H1 (cell line): Measurements from ENCODE around the gene PLTP. TPM values are rescaled to one million over a fixed set of nuclear protein-coding genes. Genes with fewer than 3 reads are reported as not detected.
A peak's percentile ranks its signal among the peaks of the same experiment; 100 is the strongest.

Source experiments
- ASH2L ChIP-seq: fragments of 200-600, 300-600 bp; sonication (generic); IDR thresholded peaks from one replicate; pipeline ENCODE4 v1.7.1; 2017; ENCODE audit warnings: low read length
- CBX8 ChIP-seq: fragments of 300-800, 300-1000 bp; sonication (generic); IDR thresholded peaks from 2 replicates; pipeline ENCODE4 v1.7.1; 2016; ENCODE audit warnings: low read depth, low read length, borderline replicate concordance
- HDAC2 ChIP-seq, 2 experiments: fragments of 300-600 bp in 1 of 2; sonication (generic) in 1 of 2; IDR thresholded peaks; 2 replicates each; pipeline ENCODE4 v1.6.1; 2011 to 2012; ENCODE audit warnings: low read depth in 2 of 2, low read length in 2 of 2, mild to moderate bottlenecking in 2 of 2, moderate library complexity in 2 of 2, borderline replicate concordance in 1 of 2, inconsistent platforms in 1 of 2
- JUN ChIP-seq: IDR thresholded peaks from 2 replicates; pipeline ENCODE4 v1.6.1; 2011; ENCODE audit warnings: low read depth, mild to moderate bottlenecking, improper control_type of control experiment, low read length
- KDM5A ChIP-seq: fragments of 200-600 bp; IDR thresholded peaks from 2 replicates; pipeline ENCODE4 v1.7.1; 2012; ENCODE audit warnings: mild to moderate bottlenecking, low read length, inconsistent platforms, mixed read lengths
- SIN3A ChIP-seq, 2 experiments: IDR thresholded peaks in 1 of 2; conservative IDR thresholded peaks in 1 of 2; 2 replicates each; pipeline ENCODE4 v1.6.1; 2011 to 2012; ENCODE audit warnings: low read length in 2 of 2, improper control_type of control experiment in 1 of 2, low read depth in 1 of 2, mild to moderate bottlenecking in 1 of 2
- SP4 ChIP-seq: IDR thresholded peaks from 2 replicates; pipeline ENCODE4 v1.6.1; 2012; ENCODE audit warnings: low read length, inconsistent platforms
- TBP ChIP-seq: IDR thresholded peaks from 2 replicates; pipeline ENCODE4 v1.6.1; 2011; ENCODE audit warnings: low read depth, low read length, improper control_type of control experiment
- polyA plus RNA-seq, 7 experiments: library from polyadenylated mRNA; depleted of rRNA in 3 of 7; stranded (reverse) in 5 of 7; unstranded in 2 of 7; fragments of >200 nt in 5 of 7; fragments of 200-250 nt in 2 of 7; gene quantifications; 1 replicate in 5 of 7; 2 replicates in 1 of 7; 4 replicates in 1 of 7; pipeline versions ENCODE4 v1.2.1 to v1.2.3, GENCODE V29; 2011 to 2013; ENCODE audit warnings: missing spikeins in 2 of 7, mixed read lengths in 2 of 7
- total RNA-seq: library from RNA; stranded (reverse); fragmentation: NEBNext Ultra II Directional; extraction: Animal tissue kit (Norgen Biotek cat#: 25700); gene quantifications from 2 replicates; pipeline ENCODE4 v1.2.1, GENCODE V29; 2021
- TF ChIP-seq, protein P1 (sequence below): fragments of 300-600 bp; sonication (generic); IDR thresholded peaks from 2 replicates; pipeline ENCODE4 v1.7.1; 2012; ENCODE audit warnings: low read length, moderate library complexity, mild to moderate bottlenecking, inconsistent platforms; ENCODE audit not compliant: insufficient replicate concordance

PLTP gene
- total and polyA plus RNA-seq, 2 of the 8 experiments (the other 6 are each of a cell fraction or from before 2014, with no cell fraction given): 120 to 194 TPM

DNA sequence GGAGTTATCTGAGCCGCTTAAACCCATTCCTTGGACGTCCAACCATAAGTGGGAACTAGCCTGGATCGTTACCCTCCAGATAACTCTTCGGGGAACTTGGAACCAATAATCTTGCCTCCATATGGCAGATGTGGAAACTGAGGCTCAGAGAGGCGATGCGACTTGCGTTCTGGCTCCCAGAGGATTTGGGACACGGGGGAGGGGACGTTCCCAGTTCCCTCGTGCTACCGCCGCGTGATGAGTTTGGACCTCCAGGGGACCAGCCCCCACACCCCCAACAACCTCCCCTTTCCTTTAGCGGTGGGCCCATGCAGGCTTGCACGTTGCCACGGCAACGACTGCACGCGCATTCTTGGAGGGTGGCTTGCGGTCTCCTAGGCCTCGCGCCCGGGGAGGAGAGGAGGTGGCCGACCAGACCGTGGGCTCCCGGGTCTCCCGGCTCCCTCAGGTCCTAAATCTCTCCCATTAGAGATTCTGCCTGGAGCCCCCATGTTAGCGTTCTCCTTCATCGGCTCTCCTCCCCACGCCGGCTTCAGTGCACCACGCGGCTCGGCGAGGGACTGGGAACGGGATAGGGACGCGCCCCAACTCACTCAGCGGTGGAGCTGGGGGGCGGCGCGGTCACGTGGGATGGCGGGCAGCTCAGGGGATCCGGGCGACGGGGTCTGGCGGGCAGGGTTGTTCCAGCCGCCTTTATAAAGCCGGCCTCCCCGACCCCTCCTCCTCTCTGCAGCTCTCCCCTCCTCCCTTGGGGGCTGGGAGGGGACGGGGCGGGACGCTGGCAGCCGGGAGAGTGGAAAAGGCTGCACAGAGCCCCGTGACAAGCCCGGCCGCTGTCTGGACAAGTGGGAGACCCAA is at the start of gene PLTP (continued):
- TF ChIP-seq SIN3A (conservative IDR thresholded peaks at IDR 0.05 in 1 of 2, IDR thresholded peaks at IDR 0.05 in 1 of 2; ENCODE audit: low read depth in 1 of 2, low read length in 2 of 2): peak in 1 of 2 experiments; percentile 56; a peak in 3 of 4 replicates
- TF ChIP-seq SP4: no peak; the same call in 1 of the 2 replicates
- TF ChIP-seq ASH2L: peak; percentile 25
- TF ChIP-seq CBX8: no peak
- TF ChIP-seq, protein P1, sequence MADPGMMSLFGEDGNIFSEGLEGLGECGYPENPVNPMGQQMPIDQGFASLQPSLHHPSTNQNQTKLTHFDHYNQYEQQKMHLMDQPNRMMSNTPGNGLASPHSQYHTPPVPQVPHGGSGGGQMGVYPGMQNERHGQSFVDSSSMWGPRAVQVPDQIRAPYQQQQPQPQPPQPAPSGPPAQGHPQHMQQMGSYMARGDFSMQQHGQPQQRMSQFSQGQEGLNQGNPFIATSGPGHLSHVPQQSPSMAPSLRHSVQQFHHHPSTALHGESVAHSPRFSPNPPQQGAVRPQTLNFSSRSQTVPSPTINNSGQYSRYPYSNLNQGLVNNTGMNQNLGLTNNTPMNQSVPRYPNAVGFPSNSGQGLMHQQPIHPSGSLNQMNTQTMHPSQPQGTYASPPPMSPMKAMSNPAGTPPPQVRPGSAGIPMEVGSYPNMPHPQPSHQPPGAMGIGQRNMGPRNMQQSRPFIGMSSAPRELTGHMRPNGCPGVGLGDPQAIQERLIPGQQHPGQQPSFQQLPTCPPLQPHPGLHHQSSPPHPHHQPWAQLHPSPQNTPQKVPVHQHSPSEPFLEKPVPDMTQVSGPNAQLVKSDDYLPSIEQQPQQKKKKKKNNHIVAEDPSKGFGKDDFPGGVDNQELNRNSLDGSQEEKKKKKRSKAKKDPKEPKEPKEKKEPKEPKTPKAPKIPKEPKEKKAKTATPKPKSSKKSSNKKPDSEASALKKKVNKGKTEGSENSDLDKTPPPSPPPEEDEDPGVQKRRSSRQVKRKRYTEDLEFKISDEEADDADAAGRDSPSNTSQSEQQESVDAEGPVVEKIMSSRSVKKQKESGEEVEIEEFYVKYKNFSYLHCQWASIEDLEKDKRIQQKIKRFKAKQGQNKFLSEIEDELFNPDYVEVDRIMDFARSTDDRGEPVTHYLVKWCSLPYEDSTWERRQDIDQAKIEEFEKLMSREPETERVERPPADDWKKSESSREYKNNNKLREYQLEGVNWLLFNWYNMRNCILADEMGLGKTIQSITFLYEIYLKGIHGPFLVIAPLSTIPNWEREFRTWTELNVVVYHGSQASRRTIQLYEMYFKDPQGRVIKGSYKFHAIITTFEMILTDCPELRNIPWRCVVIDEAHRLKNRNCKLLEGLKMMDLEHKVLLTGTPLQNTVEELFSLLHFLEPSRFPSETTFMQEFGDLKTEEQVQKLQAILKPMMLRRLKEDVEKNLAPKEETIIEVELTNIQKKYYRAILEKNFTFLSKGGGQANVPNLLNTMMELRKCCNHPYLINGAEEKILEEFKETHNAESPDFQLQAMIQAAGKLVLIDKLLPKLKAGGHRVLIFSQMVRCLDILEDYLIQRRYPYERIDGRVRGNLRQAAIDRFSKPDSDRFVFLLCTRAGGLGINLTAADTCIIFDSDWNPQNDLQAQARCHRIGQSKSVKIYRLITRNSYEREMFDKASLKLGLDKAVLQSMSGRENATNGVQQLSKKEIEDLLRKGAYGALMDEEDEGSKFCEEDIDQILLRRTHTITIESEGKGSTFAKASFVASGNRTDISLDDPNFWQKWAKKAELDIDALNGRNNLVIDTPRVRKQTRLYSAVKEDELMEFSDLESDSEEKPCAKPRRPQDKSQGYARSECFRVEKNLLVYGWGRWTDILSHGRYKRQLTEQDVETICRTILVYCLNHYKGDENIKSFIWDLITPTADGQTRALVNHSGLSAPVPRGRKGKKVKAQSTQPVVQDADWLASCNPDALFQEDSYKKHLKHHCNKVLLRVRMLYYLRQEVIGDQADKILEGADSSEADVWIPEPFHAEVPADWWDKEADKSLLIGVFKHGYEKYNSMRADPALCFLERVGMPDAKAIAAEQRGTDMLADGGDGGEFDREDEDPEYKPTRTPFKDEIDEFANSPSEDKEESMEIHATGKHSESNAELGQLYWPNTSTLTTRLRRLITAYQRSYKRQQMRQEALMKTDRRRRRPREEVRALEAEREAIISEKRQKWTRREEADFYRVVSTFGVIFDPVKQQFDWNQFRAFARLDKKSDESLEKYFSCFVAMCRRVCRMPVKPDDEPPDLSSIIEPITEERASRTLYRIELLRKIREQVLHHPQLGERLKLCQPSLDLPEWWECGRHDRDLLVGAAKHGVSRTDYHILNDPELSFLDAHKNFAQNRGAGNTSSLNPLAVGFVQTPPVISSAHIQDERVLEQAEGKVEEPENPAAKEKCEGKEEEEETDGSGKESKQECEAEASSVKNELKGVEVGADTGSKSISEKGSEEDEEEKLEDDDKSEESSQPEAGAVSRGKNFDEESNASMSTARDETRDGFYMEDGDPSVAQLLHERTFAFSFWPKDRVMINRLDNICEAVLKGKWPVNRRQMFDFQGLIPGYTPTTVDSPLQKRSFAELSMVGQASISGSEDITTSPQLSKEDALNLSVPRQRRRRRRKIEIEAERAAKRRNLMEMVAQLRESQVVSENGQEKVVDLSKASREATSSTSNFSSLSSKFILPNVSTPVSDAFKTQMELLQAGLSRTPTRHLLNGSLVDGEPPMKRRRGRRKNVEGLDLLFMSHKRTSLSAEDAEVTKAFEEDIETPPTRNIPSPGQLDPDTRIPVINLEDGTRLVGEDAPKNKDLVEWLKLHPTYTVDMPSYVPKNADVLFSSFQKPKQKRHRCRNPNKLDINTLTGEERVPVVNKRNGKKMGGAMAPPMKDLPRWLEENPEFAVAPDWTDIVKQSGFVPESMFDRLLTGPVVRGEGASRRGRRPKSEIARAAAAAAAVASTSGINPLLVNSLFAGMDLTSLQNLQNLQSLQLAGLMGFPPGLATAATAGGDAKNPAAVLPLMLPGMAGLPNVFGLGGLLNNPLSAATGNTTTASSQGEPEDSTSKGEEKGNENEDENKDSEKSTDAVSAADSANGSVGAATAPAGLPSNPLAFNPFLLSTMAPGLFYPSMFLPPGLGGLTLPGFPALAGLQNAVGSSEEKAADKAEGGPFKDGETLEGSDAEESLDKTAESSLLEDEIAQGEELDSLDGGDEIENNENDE: no peak
- TF ChIP-seq HDAC2 (IDR thresholded peaks at IDR 0.05; ENCODE audit: borderline replicate concordance in 1 of 2, low read depth in 2 of 2, low read length in 2 of 2): peak in 1 of 2 experiments; percentile 41; a peak in 1 of 4 replicates
- TF ChIP-seq JUN: no peak
- peak; percentile 89 for TF ChIP-seq TBP
- no peak for TF ChIP-seq KDM5A
